RCC 7860 (cell line): ENCODE data around the gene CAMKK1.

Experiments
- DNase-seq: peaks from one replicate; pipeline ENCODE4 v3.0.0-alpha.2; 2015; ENCODE audit warnings: low spot score
- FAIRE-seq: peaks from 2 replicates; lab custom pipeline; 2012; peaks lifted over from hg19 to GRCh38; lab: Jason Lieb, UNC

Gene CAMKK1

GRCh38 chr17:3815925-3816324, 76.9 kb downstream of the CAMKK1 start:
- DNase-seq (no peak), FAIRE-seq (no peak)

GRCh38 chr17:3815122-3815521, 77.7 kb downstream of the CAMKK1 start:
- FAIRE-seq: no peak
- DNase-seq: no peak

GRCh38 chr17:3814361-3814760, 78.5 kb downstream of the CAMKK1 start:
- FAIRE-seq (no peak), DNase-seq (no peak)

- FAIRE-seq (no peak), DNase-seq (no peak)
Measured at GRCh38 chr17:3813171-3813570, 79.7 kb downstream of the CAMKK1 start.

- DNase-seq (no peak), FAIRE-seq (no peak)
Measured at GRCh38 chr17:3812771-3813170, 80.1 kb downstream of the CAMKK1 start.

GRCh38 chr17:3812284-3812683, 80.6 kb downstream of the CAMKK1 start:
- no peak for DNase-seq
- FAIRE-seq: no peak
